CD4-positive, alpha-beta T cell treated with Interleukin-12 subunit alpha and Interleukin-12 subunit beta, for 1 hour (primary cell): Measurements from ENCODE around the gene TTLL5.
"Not testable (repeated sequence)": the region's sequence is repeated elsewhere in the genome, so short reads cannot be mapped to it uniquely, and the experiment has no call there.

Source experiments
- DNase-seq: peaks from one replicate; pipeline ENCODE4 v3.0.0-alpha.2; 2020

The TTLL5 gene

DNA sequence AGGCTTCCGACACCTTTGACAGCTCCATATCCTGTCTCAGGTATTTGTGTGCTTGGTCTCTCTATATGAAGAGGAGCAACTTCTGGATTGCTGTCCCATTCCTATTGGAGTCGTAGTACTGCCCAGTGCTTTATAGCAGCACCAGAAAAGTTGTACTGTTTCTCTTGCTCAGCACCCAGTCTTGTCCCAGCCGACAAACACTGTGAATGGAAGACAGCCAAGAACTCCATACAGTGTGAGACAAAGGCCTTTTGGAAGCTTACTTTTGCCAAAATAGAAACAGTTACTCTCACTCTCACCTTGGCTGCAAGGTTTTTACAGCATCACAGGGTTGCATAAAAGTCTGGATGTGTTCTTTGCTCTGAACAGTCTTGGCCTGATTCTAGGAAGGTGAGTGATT is 215.5 kb downstream of the TTLL5 start:
- no peak for DNase-seq

DNA sequence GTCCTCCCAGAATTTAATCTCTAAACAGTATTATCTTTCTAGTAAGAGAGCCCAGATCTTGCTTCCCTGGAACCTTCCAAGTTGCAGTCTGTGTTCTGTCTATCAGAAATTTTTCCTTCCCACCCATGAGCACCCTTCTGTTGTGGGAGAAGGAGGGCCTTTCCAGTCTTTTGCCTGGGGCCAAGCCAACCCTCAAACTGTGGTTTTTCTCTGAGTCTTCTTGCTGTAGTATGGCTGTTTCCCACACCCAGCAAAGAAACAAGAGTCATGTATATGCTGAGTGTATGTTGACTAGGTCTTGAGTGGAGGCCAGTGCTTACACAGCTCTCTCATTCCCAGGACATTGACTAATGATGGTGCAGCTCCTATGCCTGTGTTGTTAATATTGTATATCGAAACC is 216.2 kb downstream of the TTLL5 start:
- DNase-seq, result no peak

DNA sequence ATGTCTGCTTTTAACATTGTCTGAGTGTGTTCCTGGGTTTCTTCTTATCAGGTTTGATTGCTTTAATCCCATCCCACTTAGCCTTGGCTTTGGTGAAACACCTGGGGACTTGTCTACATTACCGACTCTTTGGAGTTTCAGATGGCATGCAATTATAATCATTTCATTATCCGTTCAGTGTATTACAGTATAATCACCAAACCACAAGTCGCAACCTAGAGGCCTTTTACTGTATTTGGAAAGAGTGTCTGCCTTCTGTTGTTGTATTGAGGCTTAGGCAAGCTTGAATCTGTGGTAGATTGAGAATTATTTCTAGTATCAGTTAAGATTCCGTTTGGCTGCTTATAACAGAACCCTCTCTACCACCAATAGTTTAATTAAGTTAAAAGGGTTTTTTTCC is 216.8 kb downstream of the TTLL5 start:
- no peak for DNase-seq

DNA sequence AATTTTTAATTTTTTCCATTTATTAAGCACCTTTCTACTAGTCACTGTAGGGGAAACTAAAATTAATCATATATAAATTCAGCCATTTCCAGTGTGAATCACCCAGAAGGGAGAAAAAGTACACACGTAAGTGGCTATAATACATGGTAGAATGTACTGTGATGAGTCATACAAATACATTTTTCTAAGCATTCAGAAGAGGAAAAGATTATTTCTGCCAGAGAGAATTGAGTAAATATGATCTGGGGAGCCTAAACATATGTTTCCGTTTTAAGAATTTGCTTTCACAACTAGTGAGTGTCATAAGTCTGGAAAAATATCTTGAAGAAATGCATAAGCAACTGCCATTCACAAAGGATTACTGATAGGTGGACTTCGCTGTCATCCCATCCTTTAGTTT is 218.0 kb downstream of the TTLL5 start:
- DNase-seq, result no peak

DNA sequence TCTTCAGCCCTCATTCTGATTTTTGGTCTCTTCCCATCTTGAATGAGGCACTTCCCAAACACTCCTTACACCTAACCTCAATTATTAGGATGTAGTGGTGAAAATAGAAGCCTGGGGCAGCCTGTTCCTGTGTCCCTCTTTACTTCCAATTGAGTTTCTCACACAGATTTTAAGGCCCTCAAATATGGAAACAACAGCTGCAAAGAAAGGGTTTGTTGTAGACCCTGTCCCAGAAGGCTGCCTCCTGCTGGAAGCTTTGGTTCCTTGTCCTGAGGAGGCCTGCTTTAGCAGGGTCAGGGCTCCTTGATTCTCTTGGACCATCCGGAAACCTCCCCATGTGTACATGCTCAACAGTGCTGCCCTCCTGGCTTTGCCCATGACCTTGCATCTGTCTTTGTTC is 219.5 kb downstream of the TTLL5 start:
- DNase-seq, result no peak

DNA sequence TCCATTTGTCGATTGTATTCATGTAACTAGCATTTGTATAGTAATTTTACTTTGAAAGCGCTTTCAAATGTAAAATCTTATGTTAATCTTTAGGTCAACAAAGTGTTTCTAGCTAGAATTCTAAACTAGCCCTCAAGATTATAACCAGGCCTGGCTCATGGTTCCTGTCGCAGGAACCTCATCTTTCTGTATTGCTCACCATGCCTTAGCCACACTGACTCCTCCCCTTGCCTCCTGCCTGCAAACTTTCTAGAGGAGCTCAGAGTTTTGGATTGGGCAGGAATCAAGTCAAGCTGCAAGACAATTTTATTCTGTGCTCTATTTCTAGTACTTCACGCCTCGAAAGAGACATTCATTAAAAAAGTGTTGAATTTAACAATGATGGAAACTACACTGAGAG is 220.9 kb downstream of the TTLL5 start:
- no peak for DNase-seq

DNA sequence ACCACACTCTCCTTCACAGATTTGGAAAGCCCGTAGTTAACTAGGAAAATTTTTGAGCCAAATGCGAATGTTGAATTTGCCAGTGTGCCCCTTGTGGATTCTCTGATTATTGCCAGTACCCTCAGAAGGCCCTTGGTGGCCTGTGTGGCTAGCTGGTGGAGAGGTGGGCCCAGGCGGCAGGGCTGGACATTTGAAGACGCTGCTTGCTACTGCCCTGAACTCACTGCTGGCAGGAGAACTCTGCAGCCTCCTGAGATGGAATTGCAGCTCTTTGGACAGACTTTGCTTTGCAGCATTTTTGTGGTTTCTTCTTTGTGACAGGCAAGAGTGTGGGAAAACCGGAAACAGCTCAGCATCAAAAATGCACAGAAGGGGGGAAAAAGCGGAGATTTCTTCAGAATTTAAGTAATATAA is 223.2 kb downstream of the TTLL5 start:
- no peak for DNase-seq

DNA sequence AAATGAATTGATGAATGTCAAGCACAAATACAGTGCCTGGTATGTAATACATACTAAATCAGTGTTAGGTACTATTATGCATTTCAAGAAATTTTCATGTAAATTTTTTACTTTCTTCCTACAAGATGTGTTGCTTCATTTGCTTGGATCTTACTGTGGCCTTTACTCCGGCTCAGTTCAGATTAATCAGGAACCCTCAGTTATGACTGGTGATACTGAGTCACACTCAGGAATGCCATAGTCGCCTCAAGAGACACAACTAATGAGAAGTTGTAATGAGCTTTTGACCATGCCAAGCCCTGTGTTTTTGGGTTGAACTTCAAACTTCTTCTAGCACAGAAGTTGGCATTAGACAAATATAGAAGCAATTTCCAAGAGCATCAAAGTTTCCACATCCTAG is 224.8 kb downstream of the TTLL5 start:
- no peak for DNase-seq

DNA sequence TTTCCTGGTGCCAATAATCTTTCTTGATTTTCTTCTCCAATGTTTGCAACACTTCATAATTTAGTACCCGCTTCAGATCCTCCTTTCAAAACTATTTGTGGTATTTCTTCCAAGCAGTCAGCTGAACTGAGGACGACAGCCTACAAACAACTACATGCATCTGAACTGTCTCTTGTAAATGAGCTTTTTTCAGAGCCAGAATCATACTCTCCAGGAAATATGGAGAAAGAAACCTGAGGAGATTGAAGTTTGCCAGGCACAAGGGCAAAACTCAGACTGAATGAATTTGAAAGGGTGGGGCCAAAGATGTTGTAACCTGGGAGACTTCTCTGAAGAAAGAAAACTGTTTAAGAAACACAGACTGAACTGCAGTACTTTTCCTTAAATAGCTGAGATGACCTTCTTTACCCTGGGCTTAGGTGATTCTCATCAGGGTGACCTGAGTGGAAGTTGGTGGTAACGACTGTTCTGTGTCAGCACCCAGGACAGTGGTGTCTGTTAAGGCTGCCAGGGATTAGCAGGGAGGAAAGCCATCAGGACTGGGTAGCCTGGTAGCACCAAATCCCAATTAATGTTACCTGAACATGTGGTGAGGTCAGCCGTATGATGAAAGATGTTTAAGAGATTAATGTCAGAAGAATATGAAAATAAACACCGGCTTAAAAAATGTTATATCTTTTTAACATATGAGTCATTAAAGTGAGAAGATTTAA is 225.7 kb downstream of the TTLL5 start:
- no peak for DNase-seq

DNA sequence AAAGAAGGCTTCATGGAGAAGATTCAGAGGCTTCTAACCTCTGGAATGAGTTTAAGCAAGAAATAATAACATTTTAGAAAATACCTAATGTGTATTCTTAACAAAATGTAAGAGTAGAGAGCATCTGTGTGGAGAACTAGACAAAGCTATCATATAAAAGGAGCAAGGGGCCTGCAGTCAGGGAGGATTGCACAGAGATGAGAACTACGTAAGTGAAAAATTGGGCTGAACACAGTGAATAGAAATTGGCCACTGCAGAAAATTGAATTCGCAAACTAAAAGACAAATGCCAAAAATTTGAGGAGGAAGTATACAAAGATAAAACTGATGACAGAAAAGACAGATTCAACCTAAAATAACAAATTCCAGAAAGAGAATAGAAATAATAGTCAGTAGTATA is 227.9 kb downstream of the TTLL5 start:
- DNase-seq, result no peak

DNA sequence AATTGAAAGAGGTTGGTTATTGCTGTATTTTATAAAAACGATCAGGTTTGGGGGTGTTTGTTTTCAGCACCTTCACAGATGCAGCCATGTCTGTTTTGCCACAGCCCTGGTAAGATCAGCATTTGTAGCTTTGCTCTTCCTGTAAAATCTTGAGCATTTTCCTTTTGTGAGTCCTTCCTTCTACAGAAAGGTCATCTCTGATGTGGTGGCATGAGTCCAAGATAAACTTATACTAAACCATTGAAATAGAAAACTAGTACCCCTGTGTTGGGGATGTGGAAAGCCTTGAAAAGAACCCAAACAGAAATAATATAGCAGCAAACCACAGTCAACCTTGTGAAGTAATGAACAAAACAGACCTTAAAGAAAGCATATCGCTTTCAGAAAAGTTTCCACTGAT is 235.3 kb downstream of the TTLL5 start:
- DNase-seq, result no peak

DNA sequence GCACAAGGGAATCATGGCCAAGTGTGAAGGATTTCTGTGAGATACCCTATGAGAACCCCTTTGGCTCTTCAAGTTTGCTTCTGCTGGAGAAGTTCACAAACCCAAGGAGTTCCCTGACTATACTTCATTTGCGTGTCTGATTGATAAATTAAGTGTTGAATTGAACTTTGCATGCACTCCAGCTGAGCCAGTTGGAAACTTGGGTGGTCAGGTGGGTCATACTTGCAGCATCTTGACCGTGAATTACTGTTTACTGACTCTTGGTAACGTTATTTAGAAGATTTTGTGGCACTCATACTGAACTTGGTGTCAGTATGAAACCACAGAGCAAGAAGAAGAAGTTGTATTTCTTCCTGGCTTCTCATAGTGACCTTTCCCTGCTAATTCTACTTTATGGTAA is 243.3 kb downstream of the TTLL5 start:
- DNase-seq, result no peak

DNA sequence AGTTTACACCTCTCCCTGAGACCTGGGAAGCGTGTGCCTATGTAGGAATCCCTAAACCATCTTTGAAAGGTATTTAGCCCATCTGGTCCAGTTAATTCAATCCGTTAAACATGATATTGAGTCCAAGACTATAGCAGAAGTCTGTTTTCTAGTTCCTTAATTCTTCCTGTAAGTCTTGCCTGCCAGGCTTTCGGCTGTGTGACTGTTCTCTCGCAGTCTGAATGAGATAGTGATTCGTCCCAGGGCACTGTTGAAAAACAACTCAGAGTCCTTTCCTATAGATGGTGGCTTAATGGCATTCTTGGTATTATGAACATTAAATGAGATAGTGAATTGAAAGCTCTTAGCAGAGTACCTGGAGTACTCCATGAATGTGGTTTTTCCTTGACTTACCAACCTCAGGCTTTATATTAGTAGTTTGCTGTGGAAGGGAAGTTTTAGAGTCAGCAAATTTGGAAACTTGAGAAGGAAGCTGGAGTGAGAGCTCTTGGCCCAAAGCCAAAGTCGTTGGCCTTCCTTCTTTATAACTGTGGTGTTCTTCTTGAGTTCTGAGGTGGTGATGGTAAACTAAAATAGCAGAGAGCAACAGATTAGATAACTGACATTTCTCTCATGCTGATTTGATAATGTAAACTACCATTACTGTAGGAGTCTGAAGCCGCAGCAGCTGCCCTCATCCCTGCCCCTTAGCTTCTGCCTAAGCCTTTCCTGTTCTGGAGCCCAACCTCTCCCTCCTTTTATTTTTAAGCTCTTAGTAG is 244.3 kb downstream of the TTLL5 start:
- DNase-seq, result no peak

DNA sequence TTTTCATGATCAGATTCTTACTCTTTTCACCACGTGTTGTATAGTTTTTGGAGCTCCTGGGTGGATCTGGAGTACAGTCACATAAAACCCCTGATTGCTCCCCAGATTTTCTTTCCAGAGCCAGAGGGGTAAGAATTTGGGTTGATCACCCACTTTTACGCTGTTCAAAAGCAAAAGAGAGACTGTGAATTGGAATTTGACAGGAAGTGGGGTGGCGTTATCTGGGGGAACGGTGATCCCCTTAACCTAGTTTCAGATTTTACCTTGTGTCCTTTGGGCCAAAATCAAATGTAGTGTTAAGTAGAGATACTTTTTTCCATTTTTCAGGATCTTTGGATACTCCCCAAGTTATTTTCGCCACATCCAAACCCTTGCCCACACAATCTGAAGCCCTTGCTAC is 245.2 kb downstream of the TTLL5 start:
- no peak for DNase-seq

DNA sequence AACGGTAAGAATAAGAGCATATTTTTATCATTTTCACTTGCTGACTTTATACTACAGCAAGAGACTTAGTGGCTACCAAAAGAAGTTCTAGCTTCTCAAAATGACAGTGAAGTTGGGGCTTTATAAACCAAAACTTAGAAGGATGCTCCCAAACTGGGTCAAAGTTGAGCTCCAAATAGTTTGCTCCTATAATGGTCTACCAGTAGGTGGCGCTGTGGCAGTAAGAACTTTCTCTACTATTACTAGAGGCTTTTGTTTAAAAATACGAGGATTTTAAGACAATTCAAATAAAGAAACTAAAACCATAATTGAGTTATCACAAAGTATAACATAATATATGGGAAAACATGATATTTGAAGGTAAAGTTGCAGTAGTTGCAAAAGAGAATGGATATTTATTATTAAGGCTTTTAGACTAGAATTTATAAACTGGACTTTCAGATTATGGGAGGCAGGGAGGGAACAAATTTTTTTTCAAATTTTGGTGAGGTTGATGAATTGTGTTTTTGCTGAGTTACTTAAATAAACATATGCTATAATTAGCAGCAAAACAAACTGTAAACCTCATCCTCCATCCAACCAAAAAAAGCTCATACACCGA is 245.7 kb downstream of the TTLL5 start:
- peak; percentile 67 for DNase-seq

DNA sequence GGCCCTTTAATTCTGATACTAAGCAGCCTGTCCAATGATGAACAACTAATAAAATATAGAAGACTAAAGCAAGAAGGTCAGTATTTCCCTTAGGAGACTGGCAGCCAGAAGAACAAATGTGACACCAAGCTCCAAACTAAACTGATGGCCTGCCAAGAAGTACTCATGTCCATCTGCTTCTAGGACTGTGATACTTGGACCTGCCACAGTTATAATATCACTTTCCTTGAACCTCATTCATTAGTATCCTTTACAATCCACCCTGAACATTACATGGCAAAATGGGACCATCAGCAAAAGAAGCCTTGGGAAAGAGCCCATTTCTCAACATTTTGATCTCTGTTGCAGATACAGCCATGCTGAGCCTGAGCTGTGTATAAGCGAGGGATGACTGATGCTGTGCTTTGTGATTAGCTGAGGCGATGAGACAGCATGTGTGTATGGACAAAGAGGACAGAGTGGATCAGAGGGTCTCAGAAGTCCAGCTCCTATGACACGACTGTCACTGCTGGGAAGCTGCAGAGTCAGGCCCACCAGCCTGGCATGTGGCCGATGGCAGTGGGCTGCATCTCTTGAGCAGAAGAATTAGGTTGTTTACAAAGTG is 246.8 kb downstream of the TTLL5 start:
- no peak for DNase-seq

DNA sequence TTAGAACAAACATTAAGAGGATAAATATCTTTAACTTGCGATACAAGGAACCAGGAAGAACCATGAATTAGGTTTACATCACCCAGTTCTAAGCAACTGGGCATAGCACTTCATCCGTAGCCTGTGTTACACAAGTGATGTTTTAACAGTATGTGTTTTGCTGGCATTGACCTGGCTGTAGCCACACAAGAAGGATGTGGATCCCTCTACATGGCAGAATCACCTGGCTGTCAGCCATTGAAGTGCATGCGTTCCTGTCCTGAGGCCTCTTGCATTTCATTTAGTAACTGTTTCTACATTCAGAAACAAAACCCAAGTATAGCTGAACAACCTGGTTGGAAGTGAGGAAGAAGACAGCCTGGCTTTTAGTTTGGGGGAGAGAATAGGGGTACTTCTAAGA is 248.6 kb downstream of the TTLL5 start:
- no peak for DNase-seq

DNA sequence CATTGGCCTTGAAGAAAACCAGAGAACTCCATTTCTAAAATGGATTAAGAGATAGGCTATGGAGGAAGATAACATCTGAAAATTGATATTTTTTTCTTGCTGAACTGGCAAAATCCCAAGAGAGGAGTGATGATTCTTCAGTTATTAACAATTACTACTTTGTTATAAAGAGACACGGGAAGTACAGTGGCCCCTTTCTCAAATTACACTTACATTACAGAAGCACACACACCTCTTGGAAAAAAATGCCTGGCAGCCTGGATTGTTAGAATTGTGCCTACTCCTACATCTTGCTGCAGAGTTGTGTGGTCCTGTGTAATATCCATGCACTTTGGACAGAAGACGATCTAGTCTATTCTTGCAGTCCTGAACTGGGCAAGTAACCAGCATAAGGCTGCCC is 249.0 kb downstream of the TTLL5 start:
- DNase-seq, result no peak

DNA sequence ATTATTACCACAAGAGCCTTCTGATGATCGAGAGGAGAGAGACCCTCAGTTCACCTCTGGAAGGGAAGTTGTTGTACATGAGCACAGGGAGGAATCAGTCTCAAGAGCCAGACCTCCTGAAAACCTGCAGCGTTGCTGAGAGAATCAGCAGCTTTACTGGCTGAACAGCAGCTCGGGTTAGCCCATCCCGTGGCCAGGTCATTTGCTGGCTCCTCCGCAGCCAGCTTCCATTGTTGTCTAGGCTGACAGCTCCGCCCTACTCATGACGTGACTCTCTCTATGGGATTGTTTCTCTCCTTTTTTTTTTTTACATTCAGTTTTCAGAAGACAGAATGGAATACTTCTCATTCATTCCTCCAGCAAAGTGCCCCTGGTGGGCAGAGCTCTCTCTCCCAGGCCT is 250.8 kb downstream of the TTLL5 start:
- no peak for DNase-seq

DNA sequence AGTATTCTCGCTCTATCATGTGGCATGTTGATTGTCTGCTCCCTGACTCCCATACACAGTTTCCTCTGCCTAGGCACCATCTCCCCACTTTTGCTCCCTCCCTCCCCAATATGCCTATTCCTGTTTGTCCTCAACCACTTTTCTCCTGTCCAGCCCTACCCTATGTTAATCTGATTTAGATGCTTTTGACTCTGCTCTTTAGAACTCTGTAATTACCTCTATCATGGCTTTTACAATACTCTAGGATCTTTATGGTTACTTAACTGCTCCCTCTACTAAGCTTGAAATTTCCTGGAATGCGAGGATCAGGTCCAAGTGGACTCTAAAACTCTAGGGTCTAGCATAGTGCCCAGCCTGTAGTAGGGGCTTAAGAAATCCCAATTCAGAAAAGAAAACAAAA is 252.1 kb downstream of the TTLL5 start:
- no peak for DNase-seq

DNA sequence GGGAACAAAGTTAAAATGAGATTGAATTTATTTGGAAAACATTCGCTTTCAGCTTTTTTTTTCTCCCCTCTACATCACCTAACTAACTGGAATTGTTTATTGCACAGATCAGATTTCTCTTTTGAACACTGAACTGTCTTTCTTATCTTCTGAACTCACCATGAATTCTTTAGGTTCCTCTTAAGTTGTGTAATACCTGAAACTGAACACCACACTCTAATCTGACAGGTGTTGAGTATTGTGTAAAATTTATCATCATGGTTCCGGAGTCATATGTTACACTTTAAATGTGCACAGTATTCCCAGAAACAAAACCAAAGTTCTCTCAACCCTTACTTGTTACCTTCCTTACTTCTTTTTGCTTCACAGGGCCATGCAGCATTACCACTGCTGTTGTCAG is 254.0 kb downstream of the TTLL5 start:
- no peak for DNase-seq

DNA sequence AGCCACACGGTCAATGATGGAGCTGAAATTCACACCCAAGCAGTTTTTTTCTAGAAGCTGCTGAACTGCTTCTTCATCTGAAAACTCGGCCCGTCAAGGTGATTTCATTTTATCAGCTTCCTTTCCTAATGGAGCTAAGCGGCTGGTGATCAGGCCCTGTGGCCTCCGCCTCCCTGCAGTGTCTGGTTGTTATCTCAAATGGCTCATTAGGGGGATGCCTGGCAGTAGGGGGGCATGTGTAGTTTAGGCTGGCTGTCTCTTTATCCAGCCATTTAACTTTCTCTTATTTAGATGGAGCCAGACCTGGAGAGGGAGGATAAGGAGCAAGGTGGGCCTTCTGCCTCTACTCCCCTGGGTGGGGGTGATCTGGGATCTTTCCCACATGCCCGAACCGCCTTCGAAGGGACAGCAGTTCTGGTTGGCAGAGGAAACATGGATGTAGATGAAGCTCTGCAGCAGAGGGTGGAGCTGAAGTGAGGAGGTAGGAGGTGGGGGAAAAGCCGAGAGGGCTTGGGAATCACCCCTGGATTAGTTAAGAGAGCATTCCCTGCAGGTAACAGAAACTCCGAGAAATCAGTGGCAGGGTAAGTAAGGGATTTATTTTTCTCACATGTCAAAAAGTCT is 256.4 kb downstream of the TTLL5 start:
- no peak for DNase-seq

DNA sequence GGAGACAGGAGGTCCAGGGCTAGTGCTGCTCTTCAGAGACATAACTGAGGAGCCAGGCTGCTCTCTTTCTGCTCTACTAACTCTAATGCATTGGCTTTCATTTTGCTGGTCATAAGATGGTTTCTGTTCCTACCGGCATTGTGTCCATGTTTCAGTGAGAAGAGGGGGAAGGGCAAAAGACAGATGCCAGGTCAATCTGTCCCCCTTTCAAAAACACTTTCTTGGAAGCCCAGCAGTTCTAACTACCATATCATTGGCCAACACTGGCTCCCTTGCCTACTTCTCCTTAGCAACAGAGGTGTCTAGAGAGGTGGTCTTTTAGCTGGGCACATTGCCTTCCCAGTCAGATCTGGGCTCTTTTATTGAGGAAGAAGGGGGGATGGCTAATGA is 256.9 kb downstream of the TTLL5 start:
- DNase-seq, result no peak

DNA sequence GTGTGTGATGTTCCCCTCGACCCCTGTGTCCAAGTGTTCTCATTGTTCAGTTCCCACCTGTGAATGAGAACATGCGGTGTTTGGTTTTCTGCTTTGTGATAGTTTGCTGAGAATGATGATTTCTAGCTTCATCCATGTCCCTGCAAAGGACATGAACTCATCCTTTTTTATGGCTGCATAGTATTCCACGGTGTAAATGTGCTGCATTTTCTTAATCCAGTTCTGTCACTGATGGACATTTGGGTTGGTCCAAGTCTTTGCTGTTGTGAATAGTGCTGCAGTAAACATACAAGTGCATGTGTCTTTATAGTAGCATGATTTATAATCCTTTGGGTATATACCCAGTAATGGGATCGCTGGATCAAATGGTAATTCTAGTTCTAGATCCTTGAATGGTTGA is 259.4 kb downstream of the TTLL5 start:
- not testable (repeated sequence) for DNase-seq
